ENCODE data around the gene FGF22. TPM values are rescaled to one million over a fixed set of nuclear protein-coding genes. Genes with fewer than 3 reads are reported as not detected.

FGF22 gene
- total RNA-seq, 1 experiment from 2014 or later = not detected

- DNase-seq (ENCODE audit: low read depth) = no peak
Measured at GRCh38 chr19:643736-644135, 4.1 kb downstream of the FGF22 start.

GRCh38 chr19:644363-644762 is 4.7 kb downstream of the FGF22 start:
- DNase-seq (ENCODE audit: low read depth) = no peak

- no peak for DNase-seq (ENCODE audit: low read depth)
Measured at GRCh38 chr19:644789-645188, 5.1 kb downstream of the FGF22 start.

GRCh38 chr19:645912-646778 is 6.5 kb downstream of the FGF22 start:
- no peak for DNase-seq (ENCODE audit: low read depth)

GRCh38 chr19:646779-647565 is 7.3 kb downstream of the FGF22 start:
- no peak for DNase-seq (ENCODE audit: low read depth)

- no peak for DNase-seq (ENCODE audit: low read depth)
Measured at GRCh38 chr19:647566-648284, 8.0 kb downstream of the FGF22 start.

- DNase-seq (ENCODE audit: low read depth) = no peak
Measured at GRCh38 chr19:648305-648704, 8.6 kb downstream of the FGF22 start.

GRCh38 chr19:648904-649801 is 9.5 kb downstream of the FGF22 start:
- DNase-seq (ENCODE audit: low read depth) = no peak

GRCh38 chr19:650121-650520 is 10.4 kb downstream of the FGF22 start:
- no peak for DNase-seq (ENCODE audit: low read depth)

- DNase-seq (ENCODE audit: low read depth) = no peak
Measured at GRCh38 chr19:651114-651818, 11.6 kb downstream of the FGF22 start.

GRCh38 chr19:651991-652390 is 12.3 kb downstream of the FGF22 start:
- DNase-seq (ENCODE audit: low read depth) = no peak

GRCh38 chr19:652467-653389 is 13.0 kb downstream of the FGF22 start:
- DNase-seq (ENCODE audit: low read depth) = no peak

GRCh38 chr19:653425-653824 is 13.7 kb downstream of the FGF22 start:
- no peak for DNase-seq (ENCODE audit: low read depth)

GRCh38 chr19:655691-656090 is 16.0 kb downstream of the FGF22 start:
- no peak for DNase-seq (ENCODE audit: low read depth)

- no peak for DNase-seq (ENCODE audit: low read depth)
Measured at GRCh38 chr19:656751-657559, 17.3 kb downstream of the FGF22 start.

- DNase-seq (ENCODE audit: low read depth) = no peak
Measured at GRCh38 chr19:657611-658010, 17.9 kb downstream of the FGF22 start.

GRCh38 chr19:658059-658839 is 18.6 kb downstream of the FGF22 start:
- DNase-seq (ENCODE audit: low read depth) = no peak
